ENCODE results near the gene HOXC4.

GRCh38 chr12:54019924-54020590, 33.6 kb upstream of the HOXC4 start:
- TF ChIP-seq CTCF (IDR thresholded peaks at IDR 0.05) (no peak), POLR2A (IDR thresholded peaks at IDR 0.05) (no peak)
